ENCODE results near the gene SMYD3. TPM values are rescaled to one million over a fixed set of nuclear protein-coding genes. Genes with fewer than 3 reads are reported as not detected.

SMYD3 gene
- total RNA-seq, 1 donor from 2014 or later: 0.32 TPM

- H3K36me3 ChIP-seq: no peaks in the 10 kb centered on the region
- H3K4me3 ChIP-seq: no peak overlapping the region
- intact Hi-C loops (cut with DNase I): no loop called here
- H3K27me3 ChIP-seq: no peaks in the 10 kb centered on the region
- no peaks in the 10 kb centered on the region for H3K4me1 ChIP-seq
- H3K9me3 ChIP-seq: no peaks in the 10 kb centered on the region
- TF ChIP-seq, protein P1, sequence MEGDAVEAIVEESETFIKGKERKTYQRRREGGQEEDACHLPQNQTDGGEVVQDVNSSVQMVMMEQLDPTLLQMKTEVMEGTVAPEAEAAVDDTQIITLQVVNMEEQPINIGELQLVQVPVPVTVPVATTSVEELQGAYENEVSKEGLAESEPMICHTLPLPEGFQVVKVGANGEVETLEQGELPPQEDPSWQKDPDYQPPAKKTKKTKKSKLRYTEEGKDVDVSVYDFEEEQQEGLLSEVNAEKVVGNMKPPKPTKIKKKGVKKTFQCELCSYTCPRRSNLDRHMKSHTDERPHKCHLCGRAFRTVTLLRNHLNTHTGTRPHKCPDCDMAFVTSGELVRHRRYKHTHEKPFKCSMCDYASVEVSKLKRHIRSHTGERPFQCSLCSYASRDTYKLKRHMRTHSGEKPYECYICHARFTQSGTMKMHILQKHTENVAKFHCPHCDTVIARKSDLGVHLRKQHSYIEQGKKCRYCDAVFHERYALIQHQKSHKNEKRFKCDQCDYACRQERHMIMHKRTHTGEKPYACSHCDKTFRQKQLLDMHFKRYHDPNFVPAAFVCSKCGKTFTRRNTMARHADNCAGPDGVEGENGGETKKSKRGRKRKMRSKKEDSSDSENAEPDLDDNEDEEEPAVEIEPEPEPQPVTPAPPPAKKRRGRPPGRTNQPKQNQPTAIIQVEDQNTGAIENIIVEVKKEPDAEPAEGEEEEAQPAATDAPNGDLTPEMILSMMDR (IDR thresholded peaks at IDR 0.05): no peak
- H3K27ac ChIP-seq: no peak overlapping the region
- no peak for DNase-seq (ENCODE audit: low spot score in 2 of 2)
These were observed 574.6 kb downstream of the SMYD3 start for GRCh38 chr1:245932302-245932972.

DNA sequence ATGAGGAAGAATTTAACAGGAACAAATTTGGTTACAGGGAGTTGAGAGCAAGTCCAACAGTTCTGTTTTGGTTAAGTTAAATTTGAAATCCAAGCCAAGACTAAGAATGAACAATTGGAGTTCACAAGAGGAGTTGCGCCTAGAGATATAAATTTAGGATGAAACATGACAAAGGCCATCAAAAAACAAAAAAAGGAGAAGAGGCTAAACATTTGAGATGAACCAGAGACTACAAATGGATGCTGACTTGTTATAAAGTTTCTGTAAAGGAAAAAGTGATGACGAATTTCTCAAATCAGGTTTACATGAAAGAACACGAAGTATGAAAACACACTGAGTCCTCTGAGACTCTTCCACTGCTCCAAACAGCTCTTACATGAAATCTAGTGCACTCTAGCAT is 575.6 kb downstream of the SMYD3 start:
- no peaks in the 10 kb centered on the region for H3K27me3 ChIP-seq
- intact Hi-C loops (cut with DNase I): no loop called here
- H3K4me1 ChIP-seq: no peaks in the 10 kb centered on the region
- no peaks in the 10 kb centered on the region for H3K9me3 ChIP-seq
- no peak for DNase-seq (ENCODE audit: low spot score in 2 of 2)
- H3K27ac ChIP-seq: no peak overlapping the region
- no peak overlapping the region for H3K4me3 ChIP-seq
- TF ChIP-seq, protein P1 (IDR thresholded peaks at IDR 0.05): no peak
- H3K36me3 ChIP-seq: no peaks in the 10 kb centered on the region

DNA sequence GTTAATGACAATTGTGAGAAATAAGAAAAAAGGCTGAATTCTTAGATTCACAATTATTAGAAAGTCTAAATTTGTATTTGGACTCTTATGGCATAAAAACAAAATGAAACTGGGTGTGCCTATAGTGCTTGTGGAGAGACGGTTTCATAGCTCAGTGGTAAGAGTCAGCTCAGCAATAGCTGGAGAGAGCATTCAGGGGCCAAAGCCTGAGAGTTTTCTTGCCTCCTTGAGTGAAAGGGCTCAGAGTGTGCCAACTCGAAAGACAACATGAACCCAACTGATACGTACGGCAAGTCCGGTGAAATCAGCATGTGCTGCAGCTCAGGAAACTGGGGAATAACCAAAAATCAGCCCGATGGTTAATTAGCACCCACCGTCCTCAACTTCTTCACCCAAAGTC is 577.9 kb downstream of the SMYD3 start:
- Histone ChIP-seq H3K9me3 (no peaks in the 10 kb centered on the region), H3K36me3 (no peaks in the 10 kb centered on the region), H3K27me3 (no peaks in the 10 kb centered on the region), H3K4me1 (no peaks in the 10 kb centered on the region), H3K27ac (no peak overlapping the region), H3K4me3 (no peak overlapping the region)
- intact Hi-C loops (cut with DNase I): no loop called here
- TF ChIP-seq, protein P1 (IDR thresholded peaks at IDR 0.05): no peak
- no peak for DNase-seq (ENCODE audit: low spot score in 2 of 2)

DNA sequence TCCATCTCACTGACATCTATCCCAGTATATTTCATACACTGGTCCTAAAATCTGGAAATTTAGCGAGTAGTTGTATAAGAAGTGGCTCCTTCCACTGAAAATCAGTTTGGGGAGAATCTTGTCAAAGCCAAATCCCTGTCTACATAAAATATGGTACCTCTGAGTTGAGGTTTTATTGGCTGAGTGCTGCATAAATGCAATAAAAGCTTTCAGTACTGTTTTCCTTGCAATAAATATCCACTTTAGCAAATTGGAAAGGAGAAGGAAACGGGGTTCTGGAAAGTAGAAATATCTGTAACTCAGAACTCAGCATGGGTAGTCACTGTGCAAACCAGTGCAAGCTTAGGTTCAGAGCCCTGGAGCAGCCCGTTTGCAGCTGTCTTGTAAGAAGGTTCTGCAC is 580.2 kb downstream of the SMYD3 start:
- TF ChIP-seq, protein P1 (IDR thresholded peaks at IDR 0.05): no peak
- Histone ChIP-seq H3K27ac (no peak overlapping the region), H3K4me1 (no peaks in the 10 kb centered on the region), H3K9me3 (no peaks in the 10 kb centered on the region), H3K27me3 (no peaks in the 10 kb centered on the region), H3K4me3 (no peak overlapping the region), H3K36me3 (no peaks in the 10 kb centered on the region)
- intact Hi-C loops (cut with DNase I): no loop called here
- DNase-seq (ENCODE audit: low spot score in 2 of 2): no peak

- intact Hi-C loops (cut with DNase I): no loop called here
- TF ChIP-seq, protein P1 (IDR thresholded peaks at IDR 0.05): no peak
- no peak overlapping the region for H3K4me3 ChIP-seq
- H3K4me1 ChIP-seq: no peaks in the 10 kb centered on the region
- no peak for DNase-seq (ENCODE audit: low spot score in 2 of 2)
- H3K27ac ChIP-seq: no peak overlapping the region
- H3K27me3 ChIP-seq: no peaks in the 10 kb centered on the region
- H3K9me3 ChIP-seq: peaks cover 0 to 7% of the 10 kb centered on the region in 2 donors
- H3K36me3 ChIP-seq: no peaks in the 10 kb centered on the region
These were observed 583.9 kb downstream of the SMYD3 start for GRCh38 chr1:245923215-245923614.

GRCh38 chr1:245921417-245921816 is 585.7 kb downstream of the SMYD3 start:
- no peaks in the 10 kb centered on the region for H3K36me3 ChIP-seq
- DNase-seq (ENCODE audit: low spot score in 2 of 2): no peak
- no peaks in the 10 kb centered on the region for H3K4me1 ChIP-seq
- TF ChIP-seq, protein P1 (IDR thresholded peaks at IDR 0.05): no peak
- H3K27ac ChIP-seq: no peak overlapping the region
- H3K4me3 ChIP-seq: no peak overlapping the region
- H3K9me3 ChIP-seq: peaks cover 0 to 7% of the 10 kb centered on the region in 2 donors
- intact Hi-C loops (cut with DNase I): no loop called here
- no peaks in the 10 kb centered on the region for H3K27me3 ChIP-seq
